Astrocyte of the spinal cord (primary cell): ENCODE measurements around the gene LRP1-AS.

Experiments
- DNase-seq: peaks from one replicate; pipeline ENCODE4 v3.0.0; 2011; ENCODE audit warnings: low read depth, low spot score
- H3K4me3 ChIP-seq: 2 replicates; pipeline ENCODE4 v1.5.1; 2011; ENCODE audit warnings: low read depth, mild to moderate bottlenecking, low read length, moderate library complexity
- in situ Hi-C: cut with HindIII; loops from 2 replicates; pipeline ENCODE4 v1.10.0; 2017; ENCODE audit warnings: low sequenced_read_pairs
- TF ChIP-seq, protein P1 (sequence below): IDR thresholded peaks from 2 replicates; pipeline ENCODE4 v1.5.1; 2012; ENCODE audit warnings: low read depth, mild to moderate bottlenecking, low read length, inconsistent platforms

LRP1-AS gene

DNA sequence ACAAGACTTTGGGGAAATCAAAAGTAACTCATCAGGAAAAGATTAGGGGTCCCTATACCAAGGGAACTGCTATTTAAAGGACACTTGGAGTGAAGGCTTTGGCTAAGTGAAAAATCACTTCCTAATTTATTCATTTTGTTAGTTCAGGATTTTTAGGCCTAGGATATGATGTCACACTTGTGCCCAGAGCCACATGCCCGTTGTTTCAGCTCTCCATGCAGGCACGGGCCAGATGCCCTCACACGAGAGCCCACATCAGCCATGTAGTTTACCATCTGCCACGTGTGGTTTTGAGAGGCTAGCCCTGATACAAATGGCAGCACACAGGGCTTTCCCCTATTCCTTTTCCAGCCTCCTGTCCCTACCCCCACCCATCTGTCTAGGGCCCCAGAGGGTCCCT lies 11.9 kb upstream of the LRP1-AS start:
- no peak overlapping the region for H3K4me3 ChIP-seq
- in situ Hi-C loops, result no loop called here
- no peak for DNase-seq
- TF ChIP-seq, protein P1, sequence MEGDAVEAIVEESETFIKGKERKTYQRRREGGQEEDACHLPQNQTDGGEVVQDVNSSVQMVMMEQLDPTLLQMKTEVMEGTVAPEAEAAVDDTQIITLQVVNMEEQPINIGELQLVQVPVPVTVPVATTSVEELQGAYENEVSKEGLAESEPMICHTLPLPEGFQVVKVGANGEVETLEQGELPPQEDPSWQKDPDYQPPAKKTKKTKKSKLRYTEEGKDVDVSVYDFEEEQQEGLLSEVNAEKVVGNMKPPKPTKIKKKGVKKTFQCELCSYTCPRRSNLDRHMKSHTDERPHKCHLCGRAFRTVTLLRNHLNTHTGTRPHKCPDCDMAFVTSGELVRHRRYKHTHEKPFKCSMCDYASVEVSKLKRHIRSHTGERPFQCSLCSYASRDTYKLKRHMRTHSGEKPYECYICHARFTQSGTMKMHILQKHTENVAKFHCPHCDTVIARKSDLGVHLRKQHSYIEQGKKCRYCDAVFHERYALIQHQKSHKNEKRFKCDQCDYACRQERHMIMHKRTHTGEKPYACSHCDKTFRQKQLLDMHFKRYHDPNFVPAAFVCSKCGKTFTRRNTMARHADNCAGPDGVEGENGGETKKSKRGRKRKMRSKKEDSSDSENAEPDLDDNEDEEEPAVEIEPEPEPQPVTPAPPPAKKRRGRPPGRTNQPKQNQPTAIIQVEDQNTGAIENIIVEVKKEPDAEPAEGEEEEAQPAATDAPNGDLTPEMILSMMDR, result no peak

DNA sequence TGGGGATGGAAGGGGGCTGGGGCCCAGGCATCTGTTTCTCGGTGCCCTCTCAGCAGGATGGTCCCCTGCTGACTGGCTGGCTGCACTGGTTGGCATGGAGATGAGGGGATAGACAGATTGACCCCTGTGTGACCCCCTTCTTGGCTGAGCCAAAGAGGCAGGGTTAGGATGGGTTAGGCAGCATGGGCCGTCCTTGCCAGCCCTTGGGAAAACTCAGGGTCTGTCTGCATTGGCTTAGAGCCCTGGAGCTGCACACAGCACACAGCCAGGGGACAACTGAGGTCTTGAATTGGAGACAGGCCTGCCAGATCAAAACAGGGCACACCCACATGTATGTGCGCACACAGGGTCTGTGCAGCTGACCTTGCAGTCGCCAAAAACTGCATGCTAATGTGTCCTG lies 11.2 kb upstream of the LRP1-AS start:
- TF ChIP-seq, protein P1, result no peak
- in situ Hi-C loops, result no loop called here
- DNase-seq, result no peak
- no peak overlapping the region for H3K4me3 ChIP-seq

DNA sequence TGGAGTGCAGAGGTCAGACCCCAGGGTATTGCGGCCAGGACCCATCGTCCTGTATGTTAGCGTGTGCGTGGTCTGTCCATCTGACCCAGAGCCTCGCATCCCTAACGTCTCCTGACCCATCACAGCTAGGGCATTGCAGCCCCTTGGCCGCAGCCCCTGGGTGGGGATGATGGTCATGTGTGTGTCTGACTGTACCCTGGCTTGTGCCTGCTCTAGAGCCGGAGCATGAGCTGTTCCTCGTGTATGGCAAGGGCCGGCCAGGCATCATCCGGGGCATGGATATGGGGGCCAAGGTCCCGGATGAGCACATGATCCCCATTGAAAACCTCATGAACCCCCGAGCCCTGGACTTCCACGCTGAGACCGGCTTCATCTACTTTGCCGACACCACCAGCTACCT lies 10.8 kb upstream of the LRP1-AS start:
- no peak overlapping the region for H3K4me3 ChIP-seq
- in situ Hi-C loops, result no loop called here
- TF ChIP-seq, protein P1, result no peak
- no peak for DNase-seq

DNA sequence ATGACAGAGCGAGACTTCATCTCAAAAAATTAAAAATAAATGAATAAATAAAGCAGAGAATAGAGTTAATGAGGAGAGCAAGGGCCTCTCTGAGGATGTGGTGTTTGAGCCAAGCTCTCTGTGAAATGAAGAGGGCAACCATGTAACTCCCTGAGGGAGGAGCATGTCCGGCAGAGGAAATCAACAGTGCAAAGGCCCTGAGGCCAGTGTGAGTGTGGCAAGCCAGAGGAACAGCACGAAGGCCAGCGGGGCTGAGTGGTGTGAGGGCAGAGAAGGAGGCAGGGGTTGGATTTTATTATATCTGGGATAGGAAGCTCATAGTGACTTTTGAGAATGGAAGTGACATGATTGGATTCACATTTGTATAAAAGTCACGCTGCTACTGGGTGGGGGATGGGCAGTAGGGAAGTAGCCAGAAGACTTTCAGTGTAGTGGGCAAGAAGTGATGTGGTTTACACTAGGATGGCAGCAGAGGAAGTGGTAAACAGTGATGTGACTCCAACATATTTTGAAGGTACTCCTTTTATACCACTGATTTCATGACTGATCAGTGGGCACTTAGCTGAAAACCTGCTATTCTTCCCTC lies 10.3 kb upstream of the LRP1-AS start:
- TF ChIP-seq, protein P1, result no peak
- DNase-seq, result no peak
- in situ Hi-C loops, result no loop called here
- no peak overlapping the region for H3K4me3 ChIP-seq

DNA sequence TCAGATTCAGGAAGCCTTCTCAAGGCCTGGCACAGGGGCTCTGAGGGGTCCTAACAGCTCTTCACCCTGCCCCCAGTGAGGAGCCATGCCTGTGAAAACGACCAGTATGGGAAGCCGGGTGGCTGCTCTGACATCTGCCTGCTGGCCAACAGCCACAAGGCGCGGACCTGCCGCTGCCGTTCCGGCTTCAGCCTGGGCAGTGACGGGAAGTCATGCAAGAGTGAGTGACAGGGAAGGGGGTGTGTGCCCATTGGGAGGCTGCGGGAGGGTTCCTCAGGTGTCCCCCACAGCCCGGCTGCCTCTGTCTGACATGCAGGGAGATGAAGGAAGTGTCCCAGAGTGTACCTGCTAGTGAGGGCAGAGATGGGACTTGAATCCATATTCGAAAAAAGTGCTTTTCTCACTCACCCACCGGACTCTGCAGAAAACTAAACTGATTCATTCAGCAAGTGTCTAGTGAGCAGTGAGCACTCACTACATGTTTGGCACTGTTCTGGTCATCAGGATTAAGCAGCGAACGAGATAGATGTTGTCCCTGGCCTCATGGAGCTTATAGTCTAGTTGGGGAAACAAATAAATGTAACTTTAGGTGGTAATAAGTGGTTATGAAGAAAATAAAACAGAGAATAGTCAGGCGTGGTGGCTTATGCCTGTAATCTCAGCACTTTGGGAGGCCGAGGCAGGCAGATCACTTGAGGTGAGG lies 9.4 kb upstream of the LRP1-AS start:
- H3K4me3 ChIP-seq, result no peak overlapping the region
- in situ Hi-C loops, result no loop called here
- no peak for DNase-seq
- TF ChIP-seq, protein P1, result no peak

DNA sequence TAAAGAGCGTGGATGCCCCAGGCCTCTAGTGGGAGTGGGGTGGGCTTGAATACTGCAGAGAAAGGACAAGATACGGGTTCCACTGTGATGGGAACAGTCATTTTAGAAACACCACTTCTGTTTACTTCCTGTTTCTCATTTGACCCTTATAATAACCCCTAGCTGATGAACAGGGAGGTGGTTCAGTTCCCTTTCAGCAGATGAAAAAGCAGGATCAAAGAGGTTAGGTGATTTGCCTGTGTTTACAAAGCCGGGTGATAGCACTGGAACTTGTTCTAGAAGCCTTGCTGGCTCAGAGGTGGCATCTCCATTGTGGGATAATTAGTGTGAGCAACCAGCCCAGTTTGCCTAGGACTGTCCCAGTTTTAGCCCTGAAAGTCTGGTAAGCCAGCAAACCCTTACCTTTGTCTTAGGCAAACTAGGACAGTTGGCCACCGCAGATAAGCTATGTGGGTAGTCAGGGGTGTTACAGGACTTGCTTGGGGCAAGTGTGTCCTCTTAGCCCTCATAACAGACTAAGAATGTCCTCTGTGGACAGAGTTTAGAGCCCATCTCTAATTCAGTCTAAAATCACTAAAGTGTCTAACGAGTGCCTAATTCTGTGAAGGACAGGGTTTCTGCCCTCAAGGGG lies 7.5 kb upstream of the LRP1-AS start:
- TF ChIP-seq, protein P1, result no peak
- in situ Hi-C loops, result no loop called here
- H3K4me3 ChIP-seq, result no peak overlapping the region
- DNase-seq, result no peak
